GM18502 (cell line): ENCODE results near the gene FAM53A.

Experiments
- ATAC-seq: cut with Tn5 transposase; IDR thresholded peaks from one replicate; pipeline ENCODE4 v1.9.1; 2021; ENCODE audit warnings: mild to moderate bottlenecking; ENCODE audit not compliant: unreplicated experiment, poor library complexity

FAM53A gene

DNA sequence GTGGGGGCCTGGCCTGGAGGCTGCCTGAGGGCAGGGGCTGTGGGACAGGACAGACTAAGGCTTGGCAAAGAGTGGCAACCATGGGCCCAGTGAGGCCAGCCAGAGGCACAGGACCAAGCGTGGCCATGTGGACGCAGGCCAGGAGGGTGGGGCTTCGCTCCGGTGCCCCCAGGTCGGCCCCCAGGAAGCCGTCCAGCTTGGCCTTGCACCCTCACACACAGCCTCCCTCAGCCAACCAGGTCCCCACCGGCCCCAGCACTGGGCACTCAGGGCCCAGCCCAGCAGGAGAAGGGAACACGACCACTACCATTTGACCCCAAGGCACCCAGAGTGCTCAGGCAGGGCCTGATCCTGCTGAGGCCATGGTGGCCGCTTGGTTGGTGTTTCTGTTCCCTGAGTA is 57.2 kb downstream of the FAM53A start:
- no peak for ATAC-seq

DNA sequence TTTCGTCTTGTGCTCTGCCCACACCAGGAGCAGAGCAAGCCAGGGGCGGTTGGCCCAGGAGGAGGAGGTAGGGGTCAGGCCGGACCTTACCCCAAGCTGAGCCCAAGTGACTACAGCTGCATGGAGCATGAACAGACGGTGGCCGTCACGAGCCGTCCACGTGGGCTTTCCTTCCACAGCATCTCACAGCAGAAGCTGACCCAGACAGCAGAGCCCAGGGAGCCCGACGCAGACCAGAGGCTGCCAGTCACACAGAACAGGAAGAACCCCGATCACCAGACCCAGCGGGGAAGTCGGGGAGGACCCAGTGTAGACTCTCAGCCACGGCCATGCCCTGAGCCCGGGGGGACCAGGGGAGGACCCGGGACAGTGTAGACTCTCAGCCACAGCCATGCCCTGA is 58.0 kb downstream of the FAM53A start:
- no peak for ATAC-seq

DNA sequence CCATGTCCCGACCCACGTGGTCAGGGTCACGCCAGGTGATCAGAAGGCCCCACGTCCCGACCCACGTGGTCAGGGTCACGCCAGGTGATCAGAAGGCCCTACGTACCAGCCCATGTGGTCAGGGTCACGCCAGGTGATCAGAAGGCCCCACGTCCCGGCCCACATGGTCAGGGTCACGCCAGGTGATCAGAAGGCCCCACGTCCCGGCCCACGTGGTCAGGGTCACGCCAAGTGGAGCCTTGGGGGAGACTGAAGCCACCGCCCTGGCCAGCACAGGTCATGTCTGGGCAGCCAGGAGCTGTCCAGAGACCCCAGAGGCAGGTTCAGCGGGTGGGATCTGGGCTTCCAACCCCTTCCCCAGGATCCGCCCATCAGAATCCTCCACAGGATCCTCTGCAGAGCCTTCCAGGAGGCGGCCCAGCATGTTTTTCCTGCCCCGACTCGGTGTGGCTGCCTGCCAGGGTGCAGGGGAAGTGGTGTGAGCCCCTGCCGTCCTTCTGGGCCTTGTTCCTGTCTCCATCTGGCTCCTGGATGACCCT is 58.4 kb downstream of the FAM53A start:
- ATAC-seq, result no peak

DNA sequence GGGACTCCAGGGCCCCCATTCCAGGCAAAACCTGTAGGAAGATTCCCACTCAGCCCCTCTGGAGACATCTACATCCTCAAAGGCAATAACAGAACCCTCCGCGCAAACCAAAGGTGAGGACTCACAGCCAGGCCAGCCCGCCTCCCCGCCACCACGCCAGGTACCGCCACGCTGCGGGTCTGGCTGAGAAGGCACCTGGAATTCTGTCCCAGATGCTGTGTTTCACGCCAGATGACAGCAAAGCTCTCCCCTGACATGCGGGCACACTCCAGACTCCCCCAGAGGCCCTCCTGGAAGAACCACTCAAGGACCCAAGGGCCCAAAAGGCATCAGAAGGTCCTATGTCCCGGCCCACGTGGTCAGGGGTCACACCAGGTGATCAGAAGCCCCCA is 59.6 kb downstream of the FAM53A start:
- ATAC-seq, result no peak

DNA sequence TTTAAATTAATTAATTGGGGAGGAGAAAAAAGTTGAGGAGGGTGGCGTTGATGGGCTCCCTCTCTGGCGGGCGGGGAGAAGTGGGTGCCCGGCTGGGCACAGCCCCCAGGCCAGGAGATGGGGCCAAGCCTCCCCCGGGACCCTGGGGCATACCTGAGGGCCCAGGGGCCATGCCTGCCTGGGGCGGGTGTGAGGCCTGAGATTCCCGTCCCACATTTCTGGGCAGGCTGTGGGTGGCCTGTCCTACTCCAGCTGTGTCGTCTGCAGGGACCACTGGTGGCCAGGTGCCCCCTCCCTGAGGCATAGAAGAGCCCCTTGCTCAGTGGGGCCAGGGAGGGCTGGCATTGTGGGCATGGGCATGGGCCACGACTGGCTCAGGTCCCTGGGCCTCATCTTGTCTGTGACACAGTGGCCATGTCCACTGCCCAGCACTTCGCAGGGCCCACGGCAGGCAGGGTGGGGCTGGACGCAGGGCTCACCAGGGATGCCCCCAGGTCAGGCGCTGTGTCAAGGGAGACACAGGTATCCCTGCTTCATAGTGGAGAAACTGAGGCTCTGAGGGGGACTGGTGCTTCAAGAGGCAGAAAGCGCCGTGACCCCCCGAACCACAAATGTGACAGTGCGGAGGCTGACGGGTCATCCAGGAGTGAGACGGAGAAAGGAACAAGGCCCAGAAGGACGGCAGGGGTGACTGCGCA is 60.1 kb downstream of the FAM53A start:
- no peak for ATAC-seq

DNA sequence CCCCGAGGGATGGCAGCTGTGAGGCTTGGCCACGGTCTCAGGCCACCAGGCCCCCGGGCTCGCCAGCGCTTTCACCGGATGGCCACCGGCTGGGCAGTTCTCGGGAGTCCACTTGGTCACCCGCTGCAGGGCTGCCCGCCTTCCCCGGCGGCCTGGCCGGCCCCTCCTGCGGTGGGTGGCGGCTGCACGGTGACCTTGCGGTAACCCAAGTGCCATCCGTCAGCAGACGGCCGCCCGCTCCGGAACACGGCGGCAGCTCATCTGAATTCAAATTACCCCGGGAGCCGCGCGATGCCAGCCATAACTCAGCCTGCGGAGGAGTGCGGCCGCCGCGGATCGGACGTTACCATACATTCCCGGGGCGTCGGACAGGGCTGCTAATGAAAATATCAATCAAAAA is 60.7 kb downstream of the FAM53A start:
- ATAC-seq, result no peak

DNA sequence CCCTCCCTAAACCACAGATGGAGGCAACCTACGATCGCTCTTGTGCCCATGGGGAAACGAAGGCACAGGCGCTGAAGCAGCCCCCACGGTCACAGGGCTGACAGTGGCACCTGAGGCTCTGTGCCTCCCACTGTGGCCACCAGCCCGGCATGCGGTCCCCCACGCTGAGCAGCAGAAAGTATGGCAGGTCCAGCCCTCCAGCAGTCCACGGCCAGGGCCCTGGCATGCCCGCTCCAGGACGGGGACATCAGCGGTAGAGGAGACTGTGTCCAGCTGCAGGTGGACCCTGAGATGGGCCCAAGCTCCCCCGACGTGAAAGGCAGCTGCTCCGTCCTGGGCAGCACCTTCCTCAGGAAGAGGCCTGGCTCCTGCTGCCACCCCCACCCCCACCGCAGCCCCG is 61.2 kb downstream of the FAM53A start:
- ATAC-seq, result no peak

DNA sequence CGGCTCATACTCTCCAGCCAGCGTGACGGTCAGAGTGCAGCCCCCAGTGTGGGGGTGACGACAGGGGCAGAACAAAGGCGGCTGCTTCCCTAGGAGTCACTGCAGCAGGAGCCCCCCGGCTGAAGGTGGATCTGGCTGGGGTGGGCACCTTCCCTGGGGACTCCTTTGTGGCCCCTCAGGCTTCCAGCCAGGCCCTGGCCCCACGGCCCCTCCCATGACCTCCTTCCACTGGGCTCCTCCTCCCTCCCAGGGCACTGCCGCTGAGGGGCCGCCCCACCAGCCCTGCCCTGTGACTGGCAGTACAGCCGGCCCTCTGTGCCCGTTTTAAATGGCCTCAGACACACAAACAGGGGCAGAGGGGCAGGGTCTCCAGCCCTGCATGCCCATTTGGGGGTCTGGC is 61.9 kb downstream of the FAM53A start:
- no peak for ATAC-seq

DNA sequence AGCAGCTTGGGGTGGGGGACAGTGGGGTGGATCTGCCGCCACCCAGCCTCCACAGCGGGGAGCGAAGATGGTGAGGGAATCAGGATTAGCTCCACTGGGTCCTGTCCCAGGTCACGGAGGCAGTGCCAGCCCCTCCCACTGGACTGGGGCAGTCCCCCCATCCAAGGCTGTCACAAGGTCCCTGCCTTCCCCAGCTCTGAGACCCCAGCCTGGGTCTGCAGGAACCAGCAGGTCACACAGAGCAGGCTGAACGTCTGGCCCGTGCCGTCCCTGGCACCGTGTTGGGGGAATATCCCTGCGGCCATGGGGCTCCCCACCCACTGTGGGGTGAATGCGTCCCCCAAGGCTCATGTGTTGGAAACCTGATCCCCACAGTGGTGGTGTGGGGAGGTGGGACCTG is 62.6 kb downstream of the FAM53A start:
- no peak for ATAC-seq

DNA sequence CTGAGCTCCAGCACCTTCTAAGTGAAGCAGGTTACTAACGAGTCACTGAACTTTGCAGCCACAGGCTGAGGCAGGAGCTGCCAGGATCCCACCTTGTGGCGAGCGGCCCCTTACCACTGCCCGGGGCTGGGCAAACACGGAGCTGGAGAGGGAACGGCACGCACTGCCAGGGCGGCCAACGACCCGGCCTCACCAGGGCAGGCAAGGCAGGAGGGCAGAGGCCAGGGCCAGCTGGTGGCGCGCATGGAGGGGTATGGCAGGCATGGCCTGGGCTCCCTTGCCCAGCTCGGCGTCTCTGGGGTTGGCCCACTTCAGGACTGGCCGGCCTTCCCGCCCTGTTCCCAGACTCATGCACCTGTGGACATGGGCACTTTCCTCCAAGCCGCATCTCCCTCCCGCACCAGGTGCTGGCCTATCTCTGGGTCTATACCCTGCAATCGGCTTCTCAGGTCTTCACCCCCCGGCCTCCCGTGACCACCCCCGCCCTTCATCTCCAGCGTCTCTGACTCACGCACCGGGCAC is 64.9 kb downstream of the FAM53A start:
- no peak for ATAC-seq

DNA sequence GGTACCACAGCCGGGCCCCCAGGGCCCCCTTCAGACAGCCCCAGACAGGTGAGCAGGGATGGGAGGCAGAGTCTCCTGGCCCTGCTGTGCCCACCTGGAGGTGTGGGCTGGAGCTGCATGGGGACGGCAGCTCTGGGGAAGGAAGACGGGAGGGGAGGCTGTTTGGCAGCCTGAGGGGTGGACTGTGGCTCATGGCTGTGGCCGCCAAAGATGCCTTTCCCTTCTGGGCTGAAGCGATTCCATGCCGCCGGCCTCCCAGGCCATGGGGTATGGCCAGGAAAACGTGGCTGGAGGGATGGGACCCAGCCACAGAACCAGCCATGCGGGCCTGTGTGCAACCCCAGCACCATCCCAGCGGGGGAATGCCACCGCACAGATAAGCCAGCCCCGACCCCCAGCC is 65.7 kb downstream of the FAM53A start:
- no peak for ATAC-seq

DNA sequence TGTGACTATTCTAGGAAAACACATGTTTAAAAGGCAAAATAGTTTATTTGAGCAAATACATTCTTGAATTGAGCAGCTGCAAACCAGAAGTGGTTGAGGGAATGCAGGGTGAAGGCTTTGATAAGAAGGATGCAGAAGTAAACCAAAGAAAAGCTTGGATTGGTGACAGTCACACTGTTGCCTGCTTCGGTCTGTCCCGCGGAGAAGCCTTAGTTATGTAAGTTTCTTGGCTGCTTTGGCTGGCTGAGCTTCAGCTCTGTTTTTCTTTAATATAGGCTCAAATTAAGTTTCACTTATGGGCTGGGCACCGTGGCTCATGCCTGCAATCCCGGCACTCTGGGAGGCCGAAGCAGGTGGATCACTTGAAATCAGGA is 67.6 kb downstream of the FAM53A start:
- ATAC-seq, result no peak

DNA sequence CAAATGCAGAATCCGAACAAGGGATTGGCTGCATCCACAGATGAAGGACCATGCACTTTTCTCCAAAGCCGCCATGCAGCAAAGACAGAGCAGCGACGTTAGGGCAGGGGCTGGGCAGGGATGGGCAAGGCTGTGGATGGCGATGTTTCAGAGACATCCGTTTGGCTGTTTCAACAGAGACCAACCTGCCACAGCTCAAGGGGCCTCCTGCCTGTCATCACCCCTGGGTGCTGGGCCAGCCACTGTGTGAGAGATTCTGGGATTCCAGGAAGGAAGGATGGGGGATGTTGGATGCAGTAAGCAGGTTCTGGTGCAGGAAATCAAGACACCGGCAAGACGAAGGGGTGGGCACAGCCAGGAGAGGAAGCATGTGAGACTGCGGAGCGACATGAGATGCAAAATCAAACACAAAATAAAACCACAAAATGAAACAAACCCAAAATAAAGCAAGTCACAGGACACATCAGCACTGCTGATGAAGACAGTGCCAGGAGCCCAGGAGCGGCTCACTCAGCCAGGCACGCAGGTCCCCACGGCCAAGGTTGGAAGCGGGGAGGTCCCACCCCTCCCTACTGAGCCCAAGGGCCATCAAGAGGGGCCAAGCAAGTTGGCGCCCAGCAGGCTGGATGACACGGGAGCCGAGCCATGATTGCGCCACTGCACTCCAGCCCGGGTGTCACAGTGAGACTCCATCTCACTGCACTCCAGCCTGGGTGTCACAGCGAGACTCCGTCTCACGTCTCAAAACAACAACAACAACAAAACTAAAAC is 68.1 kb downstream of the FAM53A start:
- no peak for ATAC-seq

DNA sequence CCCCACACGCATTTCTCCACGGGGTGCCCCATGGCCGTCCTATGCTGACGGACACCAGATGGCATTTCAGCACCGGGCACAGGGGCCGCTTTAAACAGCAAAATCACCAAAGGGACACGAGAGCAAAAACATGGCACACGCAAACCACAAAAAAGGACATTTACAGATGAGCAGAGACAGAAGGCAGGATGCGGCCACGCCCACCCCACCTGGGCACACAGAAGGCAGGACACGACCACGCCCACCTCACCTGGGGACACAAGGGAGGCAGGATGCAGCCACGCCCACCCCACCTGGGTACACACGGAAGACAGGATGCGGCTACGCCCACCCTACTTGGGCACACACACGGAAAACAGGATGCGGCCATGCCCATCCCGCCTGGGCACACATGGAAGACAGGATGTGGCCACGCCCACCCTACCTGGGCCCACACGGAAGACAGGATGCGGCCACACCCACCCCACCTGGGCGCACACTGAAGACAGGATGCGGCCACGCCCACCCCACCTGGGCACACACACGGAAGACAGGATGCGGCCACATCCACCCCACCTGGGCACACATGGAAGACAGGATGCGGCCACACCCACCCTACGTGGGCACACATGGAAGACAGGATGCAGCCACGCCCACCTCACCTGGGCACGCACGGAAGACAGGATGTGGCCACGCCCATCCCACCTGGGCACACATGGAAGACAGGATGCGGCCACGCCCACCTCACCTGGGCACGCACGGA is 69.1 kb downstream of the FAM53A start:
- ATAC-seq, result no peak

DNA sequence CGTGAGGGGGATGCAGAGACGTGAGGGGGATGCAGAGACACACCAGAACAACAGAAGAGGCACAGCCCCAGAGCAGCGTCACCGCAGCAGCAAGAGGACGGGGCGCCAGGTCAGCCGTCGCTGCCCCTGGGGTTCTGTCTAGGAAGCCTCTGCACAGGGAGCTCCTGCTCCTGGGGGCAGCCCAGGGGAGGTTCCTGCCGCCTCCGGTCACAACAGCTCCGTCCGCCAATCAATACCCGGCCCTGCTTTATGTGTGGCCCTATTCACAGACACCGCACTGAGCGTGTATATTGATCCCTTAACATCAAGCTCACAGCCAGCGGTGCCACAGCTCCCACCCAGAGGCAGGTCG is 69.6 kb downstream of the FAM53A start:
- no peak for ATAC-seq

DNA sequence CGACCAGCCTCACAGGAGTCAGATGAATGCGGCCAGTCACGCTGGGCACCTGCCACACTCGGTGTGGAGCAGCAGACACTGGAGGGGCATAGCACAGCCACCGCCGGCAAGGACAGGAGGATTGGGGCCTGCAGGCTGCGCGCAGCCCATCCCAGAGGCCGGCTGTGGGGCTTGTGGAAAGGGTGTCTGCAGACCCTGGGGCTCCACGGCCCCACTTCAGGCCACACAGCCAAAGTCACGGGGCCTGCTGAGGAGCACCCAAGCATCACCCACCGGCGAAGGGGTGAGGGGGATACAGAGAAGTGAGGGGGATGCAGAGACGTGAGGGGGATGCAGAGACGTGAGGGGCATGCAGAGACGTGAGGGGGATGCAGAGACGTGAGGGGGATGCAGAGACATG is 70.1 kb downstream of the FAM53A start:
- no peak for ATAC-seq

DNA sequence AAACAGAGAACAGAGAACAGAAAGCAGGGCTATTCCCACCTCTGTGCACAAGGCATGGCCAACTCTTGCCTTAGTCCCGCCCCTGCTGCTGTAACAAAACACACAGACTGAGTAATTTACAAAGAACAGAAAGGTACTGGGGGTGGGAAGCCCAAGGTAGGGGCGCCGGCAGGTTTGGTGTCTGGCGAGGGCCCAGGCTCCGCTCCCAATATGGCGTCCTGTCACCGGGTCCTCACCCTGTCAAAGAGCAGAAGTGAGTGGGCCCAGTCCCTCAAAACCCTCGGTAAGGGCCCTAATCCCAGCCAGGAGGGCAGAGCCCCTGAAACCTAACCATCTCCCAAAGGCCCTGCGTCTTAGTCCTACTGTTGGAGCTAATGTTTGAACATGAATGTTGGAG is 71.0 kb downstream of the FAM53A start:
- ATAC-seq, result no peak

DNA sequence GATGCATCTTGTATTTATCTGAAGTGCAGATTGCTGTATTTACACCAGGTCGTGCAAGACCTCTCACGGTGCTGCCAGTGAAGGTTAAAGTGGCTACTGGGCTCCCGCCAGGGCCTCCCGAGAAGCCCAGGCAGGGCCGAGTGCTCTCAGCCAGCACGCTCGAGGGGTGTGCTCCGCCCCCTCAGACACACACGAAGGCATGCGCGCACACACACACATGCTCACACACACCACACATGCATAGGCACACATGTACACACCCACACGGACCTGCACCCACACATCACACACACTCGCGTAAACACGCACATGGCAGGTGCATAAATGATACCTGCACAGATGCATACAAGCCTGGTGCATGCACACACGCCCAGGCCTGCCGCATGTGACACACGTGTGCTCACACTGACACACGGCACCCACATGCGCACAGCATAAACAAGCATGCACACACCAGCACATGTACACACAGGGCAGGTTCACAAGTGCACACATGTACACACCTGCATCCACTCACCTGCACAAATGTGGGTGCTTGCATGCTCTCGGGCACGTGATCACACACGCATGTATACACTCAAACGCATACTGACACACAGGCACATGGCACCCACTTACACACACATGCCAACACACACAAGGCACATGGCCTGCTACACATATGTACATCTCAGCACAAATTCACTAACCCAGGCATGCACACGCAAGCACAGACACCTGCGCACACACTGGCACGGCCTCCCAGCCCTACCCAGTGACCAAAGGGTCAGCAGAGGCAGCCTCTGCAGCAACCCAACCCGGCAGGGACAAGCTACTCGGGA is 71.6 kb downstream of the FAM53A start:
- ATAC-seq, result no peak

DNA sequence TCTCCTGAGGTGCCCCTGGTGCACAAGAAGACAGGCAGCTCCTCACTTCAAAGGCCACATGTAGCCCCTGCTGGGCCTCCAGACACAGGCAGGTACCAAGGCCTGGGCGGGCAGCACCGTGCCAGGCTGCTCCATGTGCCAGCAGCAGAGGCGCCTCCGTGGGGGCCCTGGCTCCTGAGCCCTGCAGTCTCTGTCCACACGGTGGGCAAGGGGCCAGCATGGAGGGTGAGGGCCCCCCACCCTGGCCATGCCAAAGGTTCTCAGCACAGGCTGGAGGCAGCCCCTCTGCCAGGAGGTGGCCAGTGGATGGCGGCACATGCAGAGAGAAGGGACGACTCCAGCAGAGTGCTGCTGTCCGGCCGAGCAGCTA is 72.6 kb downstream of the FAM53A start:
- no peak for ATAC-seq

DNA sequence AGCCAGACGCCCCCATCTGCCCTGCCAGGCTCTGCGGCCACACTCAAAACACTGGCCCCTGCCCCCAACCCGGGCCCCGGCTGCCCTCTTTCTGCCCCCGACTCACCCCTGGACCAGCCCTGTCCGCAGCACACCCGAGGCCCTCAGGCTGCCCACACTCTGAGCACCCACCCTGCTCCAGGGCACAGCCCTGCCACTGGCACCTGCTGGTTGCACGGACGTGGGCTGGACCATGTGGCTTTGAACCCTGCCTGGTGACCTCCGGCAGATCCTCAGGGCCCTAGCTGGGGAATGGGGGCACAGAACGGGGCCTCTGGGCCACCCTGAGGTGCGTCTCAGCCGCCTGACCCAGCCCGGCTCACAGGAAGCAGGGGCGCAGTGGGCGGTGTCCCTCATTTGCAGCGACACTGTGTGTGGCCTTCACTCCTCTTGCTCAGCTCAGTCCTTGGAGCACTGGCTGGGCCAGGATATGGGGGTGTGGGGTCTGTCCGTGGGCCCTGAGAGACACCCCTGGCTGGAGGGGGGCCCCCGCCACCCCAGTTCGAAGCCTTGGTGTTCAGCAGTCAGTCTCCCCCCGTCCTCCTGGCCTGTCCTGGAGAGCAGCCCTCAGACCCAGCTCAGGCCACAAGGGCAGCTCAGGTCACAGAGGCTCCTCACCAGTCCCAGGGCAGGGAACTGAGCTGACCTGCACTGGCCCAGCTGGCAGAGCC is 73.2 kb downstream of the FAM53A start:
- no peak for ATAC-seq
